Measurements from ENCODE around the gene VAT1L.

The VAT1L gene

DNA sequence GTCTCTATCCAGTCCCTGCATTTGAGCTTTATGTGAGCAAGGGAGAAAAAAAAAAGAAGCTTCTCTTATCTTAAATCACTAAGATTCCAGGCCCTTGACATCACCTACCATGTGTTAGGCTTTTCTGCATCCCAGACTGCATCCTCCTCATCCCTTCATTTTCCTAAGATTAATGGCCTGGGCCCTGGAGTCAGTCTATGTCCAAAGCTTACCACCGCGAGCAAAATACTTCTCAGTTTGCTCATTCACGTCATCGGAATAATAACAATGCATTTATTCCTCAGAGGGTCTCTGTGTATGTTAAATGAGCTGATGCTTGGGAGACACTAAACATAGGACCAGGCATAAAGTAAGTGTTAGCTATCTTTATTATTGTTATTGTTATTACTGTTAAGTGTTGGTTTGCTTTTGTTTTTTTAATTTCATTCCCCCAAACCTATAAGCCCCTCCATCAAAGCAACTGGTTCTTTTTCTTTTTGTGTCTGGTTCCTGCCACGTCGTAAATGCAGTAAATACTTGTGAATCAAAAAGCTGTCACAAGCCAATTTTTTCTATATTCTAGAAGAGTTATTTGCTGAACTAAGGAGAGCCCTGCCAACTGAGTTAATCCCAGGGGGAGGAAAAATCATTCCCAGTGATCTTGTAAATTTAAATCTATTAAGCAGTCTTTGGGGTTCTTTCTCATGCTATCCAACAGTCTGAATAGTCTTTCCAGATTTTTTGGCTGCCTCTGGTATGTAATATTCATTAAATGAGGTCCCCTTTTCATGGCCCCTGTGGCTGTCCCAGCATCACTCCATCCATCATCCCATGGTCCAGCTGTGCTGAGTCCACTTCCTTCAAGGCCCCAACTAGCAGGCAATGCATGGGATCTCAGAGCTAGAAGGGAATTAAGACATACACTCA, 46.5 kb downstream of the VAT1L start:
- Histone ChIP-seq H3K4me1 (ENCODE audit: insufficient read depth, poor library complexity, severe bottlenecking) (peaks cover 13% of the 10 kb centered on the region), H3K36me3 (ENCODE audit: low read depth) (no peaks in the 10 kb centered on the region), H3K4me3 (ENCODE audit: severe bottlenecking) (no peak overlapping the region), H3K9me3 (ENCODE audit: severe bottlenecking) (no peaks in the 10 kb centered on the region), H3K27ac (ENCODE audit: poor library complexity, severe bottlenecking) (peak overlapping the region; percentile 64), H3K27me3 (ENCODE audit: insufficient read depth, poor library complexity, severe bottlenecking) (no peaks in the 10 kb centered on the region)
- DNase-seq (ENCODE audit: low spot score) (no peak), ATAC-seq (ENCODE audit: low read depth) (no peak)
- TF ChIP-seq CTCF (IDR thresholded peaks at IDR 0.05; ENCODE audit: poor library complexity, severe bottlenecking) = no peak

DNA sequence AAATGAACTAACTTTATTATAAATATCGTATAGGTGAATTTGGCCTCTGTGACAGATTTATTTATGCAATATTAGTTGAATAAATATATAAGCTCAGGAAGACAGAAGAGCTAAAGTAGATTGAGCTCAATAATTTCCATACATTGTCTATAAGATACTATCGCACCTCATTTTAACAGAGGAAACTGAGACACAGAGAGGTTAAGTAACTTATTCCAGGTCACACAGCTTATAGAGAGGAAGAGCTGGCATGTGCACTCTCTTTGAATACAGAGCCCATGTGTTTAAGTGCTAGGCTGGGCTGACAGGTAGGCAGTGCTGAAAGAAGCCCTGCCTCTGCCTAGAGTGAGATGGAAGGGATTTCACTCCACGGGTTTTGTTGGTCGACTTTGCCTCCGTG, 48.4 kb downstream of the VAT1L start:
- Histone ChIP-seq H3K9me3 (ENCODE audit: severe bottlenecking) (no peaks in the 10 kb centered on the region), H3K36me3 (ENCODE audit: low read depth) (no peaks in the 10 kb centered on the region), H3K27ac (ENCODE audit: poor library complexity, severe bottlenecking) (no peak overlapping the region), H3K4me3 (ENCODE audit: severe bottlenecking) (no peak overlapping the region), H3K4me1 (ENCODE audit: insufficient read depth, poor library complexity, severe bottlenecking) (peaks cover 18% of the 10 kb centered on the region), H3K27me3 (ENCODE audit: insufficient read depth, poor library complexity, severe bottlenecking) (no peaks in the 10 kb centered on the region)
- ATAC-seq (ENCODE audit: low read depth) (no peak), DNase-seq (ENCODE audit: low spot score) (no peak)
- no peak for TF ChIP-seq CTCF (IDR thresholded peaks at IDR 0.05; ENCODE audit: poor library complexity, severe bottlenecking)

GRCh38 chr16:77838597-77839255, 50.4 kb downstream of the VAT1L start:
- H3K27ac ChIP-seq (ENCODE audit: poor library complexity, severe bottlenecking) = no peak overlapping the region
- no peaks in the 10 kb centered on the region for H3K36me3 ChIP-seq (ENCODE audit: low read depth)
- no peak for DNase-seq (ENCODE audit: low spot score)
- H3K4me1 ChIP-seq (ENCODE audit: insufficient read depth, poor library complexity, severe bottlenecking) = peaks cover 15% of the 10 kb centered on the region
- H3K9me3 ChIP-seq (ENCODE audit: severe bottlenecking) = no peaks in the 10 kb centered on the region
- no peak overlapping the region for H3K4me3 ChIP-seq (ENCODE audit: severe bottlenecking)
- no peak for ATAC-seq (ENCODE audit: low read depth)
- H3K27me3 ChIP-seq (ENCODE audit: insufficient read depth, poor library complexity, severe bottlenecking) = no peaks in the 10 kb centered on the region
- TF ChIP-seq CTCF (IDR thresholded peaks at IDR 0.05; ENCODE audit: poor library complexity, severe bottlenecking) = no peak

GRCh38 chr16:77840093-77840492, 51.7 kb downstream of the VAT1L start:
- TF ChIP-seq CTCF (IDR thresholded peaks at IDR 0.05; ENCODE audit: poor library complexity, severe bottlenecking) = no peak
- Histone ChIP-seq H3K27ac (ENCODE audit: poor library complexity, severe bottlenecking) (no peak overlapping the region), H3K27me3 (ENCODE audit: insufficient read depth, poor library complexity, severe bottlenecking) (no peaks in the 10 kb centered on the region), H3K9me3 (ENCODE audit: severe bottlenecking) (no peaks in the 10 kb centered on the region), H3K4me3 (ENCODE audit: severe bottlenecking) (no peak overlapping the region), H3K36me3 (ENCODE audit: low read depth) (no peaks in the 10 kb centered on the region), H3K4me1 (ENCODE audit: insufficient read depth, poor library complexity, severe bottlenecking) (peaks cover 5% of the 10 kb centered on the region)
- ATAC-seq (ENCODE audit: low read depth) (no peak), DNase-seq (ENCODE audit: low spot score) (no peak)

Data from RWPE2 (cell line).